ENCODE results near the gene ERC1.

DNA sequence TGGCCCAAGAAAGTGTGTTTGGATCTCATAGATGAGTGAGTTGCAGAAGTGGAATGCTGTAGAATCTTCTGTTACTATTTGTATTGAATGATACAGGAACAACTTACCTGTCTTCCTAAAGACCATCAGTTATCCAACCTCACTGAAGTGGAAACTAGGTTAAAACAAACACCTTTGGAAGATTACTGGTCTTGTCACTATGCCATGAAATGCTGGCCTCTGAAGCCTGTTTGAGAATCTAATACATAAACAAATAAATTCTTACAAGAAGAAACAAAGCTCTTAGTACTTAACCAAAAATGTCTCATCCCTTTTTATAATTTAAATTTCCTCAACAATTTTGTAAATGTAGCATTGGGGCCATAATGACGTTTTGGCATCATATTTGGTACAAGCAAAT, 448.2 kb downstream of the ERC1 start:
- TF ChIP-seq BHLHE40 (IDR thresholded peaks at IDR 0.05; ENCODE audit: low read depth, low read length) (no peak), CTCF (conservative IDR thresholded peaks at IDR 0.05; ENCODE audit: low read depth, low read length) (no peak), POLR2A (IDR thresholded peaks at IDR 0.05; ENCODE audit: low read depth, low read length) (no peak), USF2 (IDR thresholded peaks at IDR 0.05; ENCODE audit: low read depth, low read length) (no peak), FOS (IDR thresholded peaks at IDR 0.05; ENCODE audit: low read depth, low read length) (no peak), NFE2L2 (IDR thresholded peaks at IDR 0.05; ENCODE audit: low read depth, low read length) (no peak), MXI1 (IDR thresholded peaks at IDR 0.05; ENCODE audit: borderline replicate concordance, low read depth, low read length) (no peak), CEBPB (IDR thresholded peaks at IDR 0.05; ENCODE audit: low read depth, low read length) (no peak), SMC3 (IDR thresholded peaks at IDR 0.05; ENCODE audit: low read depth, low read length) (no peak), MAFK (IDR thresholded peaks at IDR 0.05; ENCODE audit: low read depth, low read length) (no peak), MAZ (IDR thresholded peaks at IDR 0.05; ENCODE audit: borderline replicate concordance, low read depth, low read length) (no peak)
